Mesenteric fat pad (tissue), 1 donor: Measurements from ENCODE around the gene DCAF17. TPM values are rescaled to one million over a fixed set of nuclear protein-coding genes. Genes with fewer than 3 reads are reported as not detected.
"Not testable (repeated sequence)": the region's sequence is repeated elsewhere in the genome, so short reads cannot be mapped to it uniquely, and the experiment has no call there.

ENCODE experiments used
- DNase-seq: peaks from one replicate; pipeline ENCODE4 v3.0.0-alpha.2; 2020; ENCODE audit warnings: low spot score
- total RNA-seq: library from RNA; stranded (reverse); fragmentation: NEBNext Ultra II Directional; extraction: Animal tissue kit (Norgen Biotek cat#: 25700); gene quantifications from one replicate; pipeline ENCODE4 v1.2.1, GENCODE V29; 2021
- donor health status: DM: yes; HTN: yes; CAD: no.

DCAF17 gene
- total RNA-seq, 1 donor from 2014 or later, result 10.9 TPM

DNA sequence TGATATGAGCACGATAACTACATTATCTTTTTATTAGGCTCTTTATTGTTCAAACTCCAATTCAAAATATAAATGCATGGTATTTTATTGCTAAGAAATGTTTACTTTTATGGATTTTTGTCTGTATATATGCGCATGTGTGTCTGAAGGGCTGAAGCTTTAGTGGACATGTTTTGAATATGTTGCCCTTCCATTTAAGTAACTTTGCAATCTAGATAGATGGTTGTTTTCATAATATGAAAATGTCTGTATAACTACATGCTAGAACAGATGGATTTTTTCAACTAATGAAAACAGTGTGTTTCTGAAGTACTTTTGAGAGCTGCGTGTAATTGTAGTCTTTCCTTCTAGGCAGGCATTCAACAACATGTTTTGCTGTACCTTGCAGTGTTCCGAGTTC, 18.7 kb downstream of the DCAF17 start:
- DNase-seq, result no peak

DNA sequence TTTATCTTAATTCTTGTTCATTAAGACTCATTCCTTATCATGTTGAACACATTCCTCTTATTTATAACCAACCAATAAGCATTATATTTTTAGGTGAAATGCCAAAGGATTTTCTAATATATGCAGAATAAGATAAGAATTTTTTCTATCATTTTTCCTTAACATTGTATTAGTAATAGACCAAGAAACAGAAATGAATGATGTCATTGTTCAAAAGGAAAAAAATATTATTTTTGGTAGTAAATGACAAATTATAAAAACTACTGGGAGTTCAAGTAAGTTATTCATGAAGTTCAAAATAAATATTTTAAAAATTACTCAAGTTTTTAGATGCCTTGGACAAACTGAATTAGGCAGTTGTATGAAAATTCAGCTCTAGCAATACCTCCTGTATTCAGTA, 25.5 kb downstream of the DCAF17 start:
- no peak for DNase-seq

GRCh38 chr2:171460537-171460936, 26.5 kb downstream of the DCAF17 start:
- DNase-seq, result no peak

- DNase-seq, result no peak
Measured at GRCh38 chr2:171469176-171469575, 35.1 kb downstream of the DCAF17 start.

DNA sequence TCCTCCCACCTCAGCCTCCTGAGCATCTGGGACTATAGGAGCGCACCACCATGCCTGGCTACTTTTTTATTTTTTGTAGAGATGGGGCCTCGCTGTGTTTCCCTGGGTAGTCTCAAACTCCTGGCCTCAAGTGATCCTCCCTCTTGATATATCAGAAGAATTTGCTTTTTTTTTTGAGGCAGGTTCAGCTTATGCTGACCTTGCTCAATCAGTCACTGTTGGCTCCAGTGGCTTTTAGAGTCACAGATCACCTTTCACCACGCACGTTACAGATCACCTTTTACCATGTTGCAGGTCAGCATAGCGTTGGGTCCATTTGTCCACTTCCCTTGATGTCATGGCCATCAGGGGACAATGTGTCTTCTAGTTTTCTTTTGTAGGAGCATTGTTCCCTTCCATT, 36.1 kb downstream of the DCAF17 start:
- no peak for DNase-seq

DNA sequence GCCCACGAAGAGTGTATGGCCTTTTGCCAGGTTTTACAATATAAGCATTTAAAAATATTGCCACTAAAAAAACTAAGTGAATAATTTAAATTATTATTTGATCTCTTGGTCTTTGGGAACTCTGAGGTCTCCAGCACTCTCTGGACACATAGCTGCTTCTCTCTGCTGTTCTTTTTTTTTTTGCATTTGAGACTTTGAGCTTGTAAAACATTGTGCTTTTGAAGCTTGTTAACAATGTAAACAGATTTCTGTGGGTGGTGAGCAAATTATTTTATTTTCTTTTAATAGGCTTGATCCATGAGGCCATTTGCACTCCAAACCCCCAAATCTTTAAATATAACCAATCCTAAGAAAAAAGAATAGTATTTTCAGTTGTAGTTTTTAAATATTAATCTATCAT, 42.0 kb downstream of the DCAF17 start:
- no peak for DNase-seq

DNA sequence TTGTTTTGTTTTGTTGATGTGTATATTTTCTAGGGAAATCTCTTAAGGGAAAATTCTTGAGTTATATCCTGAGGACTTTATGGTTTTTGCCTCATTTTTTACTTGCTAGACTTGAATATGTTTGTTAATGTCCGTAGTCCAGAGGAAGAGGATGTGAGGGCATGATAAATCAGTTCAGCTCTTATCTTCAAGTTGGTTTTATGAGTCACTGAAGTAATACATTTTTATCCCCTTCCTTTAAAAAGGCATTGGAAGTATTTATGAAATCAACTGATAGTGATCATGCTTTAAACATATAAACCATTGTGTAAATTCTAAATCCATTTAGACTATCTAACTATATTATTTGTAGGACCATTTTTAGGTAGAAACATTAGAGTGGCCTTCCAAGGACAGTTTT, 44.3 kb downstream of the DCAF17 start:
- no peak for DNase-seq

DNA sequence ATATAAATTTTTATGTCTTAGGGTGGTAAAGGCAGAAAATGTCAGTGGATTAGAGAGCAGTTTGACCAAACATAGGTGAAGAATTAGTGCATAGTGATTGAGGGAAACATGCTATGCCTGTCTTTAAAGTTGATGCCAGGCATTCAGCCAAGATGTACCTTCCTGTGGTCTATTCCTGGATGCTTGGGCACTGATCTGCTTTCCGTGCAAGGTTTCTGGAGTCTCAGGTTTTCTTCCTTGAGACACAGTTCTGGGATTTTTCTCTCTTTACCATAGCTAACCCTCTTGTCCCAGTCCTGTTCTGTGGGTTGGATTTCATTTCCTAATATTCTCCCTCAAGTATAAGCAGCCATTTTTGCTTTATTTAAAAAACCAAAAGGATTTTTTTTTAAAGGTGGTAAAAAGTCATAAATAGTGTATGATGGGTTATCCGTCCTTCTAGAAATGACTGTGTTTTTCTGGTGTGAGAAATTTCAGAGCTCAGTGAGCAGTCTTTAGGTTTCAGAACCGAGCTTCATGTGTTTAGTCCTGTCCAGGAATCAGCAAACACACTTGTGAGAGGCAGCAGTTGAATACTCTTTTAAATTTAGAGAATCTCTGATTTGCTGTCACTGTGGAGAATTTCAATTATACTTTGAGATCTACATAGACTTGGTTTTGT, 45.3 kb downstream of the DCAF17 start:
- DNase-seq, result no peak

DNA sequence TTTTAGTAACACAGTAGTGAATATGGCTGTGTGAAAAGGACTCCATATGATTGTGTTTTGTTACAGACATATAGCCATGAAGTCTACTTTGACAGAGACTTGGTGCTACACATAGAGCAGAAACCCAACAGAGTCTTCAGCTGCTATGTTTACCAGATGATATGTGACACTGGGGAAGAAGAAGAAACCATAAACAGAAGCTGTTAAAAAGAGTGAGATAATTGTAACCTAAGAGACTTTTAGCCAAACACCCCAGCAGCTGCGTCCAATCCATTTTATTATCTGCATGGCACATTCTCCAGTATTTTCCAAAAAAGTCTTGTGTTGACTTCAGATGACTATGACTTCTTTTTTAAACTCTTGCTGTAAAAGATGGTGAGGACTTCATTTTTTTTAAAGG, 46.9 kb downstream of the DCAF17 start:
- no peak for DNase-seq

- no peak for DNase-seq
Measured at GRCh38 chr2:171482308-171482707, 48.3 kb downstream of the DCAF17 start.

GRCh38 chr2:171482877-171483276, 48.9 kb downstream of the DCAF17 start:
- no peak for DNase-seq

DNA sequence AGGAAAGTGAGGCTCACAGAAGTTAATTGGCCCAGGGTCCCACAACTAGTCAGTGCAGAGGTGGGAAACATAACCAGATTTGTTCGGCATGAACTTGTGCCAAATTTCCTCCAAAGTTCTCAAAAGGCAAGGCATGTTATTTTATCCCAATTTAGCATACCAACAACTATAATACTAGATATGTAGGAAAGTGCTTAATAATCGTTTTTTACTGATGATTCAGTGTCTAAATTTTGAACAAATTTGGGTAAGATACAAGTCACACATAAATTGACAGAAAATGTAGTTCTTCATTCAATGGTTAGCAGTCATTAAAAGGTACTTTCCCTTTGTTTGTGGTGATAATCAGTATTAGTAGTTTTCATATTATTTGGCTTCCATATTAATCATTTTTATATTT, 49.8 kb downstream of the DCAF17 start:
- no peak for DNase-seq

GRCh38 chr2:171485116-171485515, 51.1 kb downstream of the DCAF17 start:
- no peak for DNase-seq

GRCh38 chr2:171487201-171487600, 53.2 kb downstream of the DCAF17 start:
- no peak for DNase-seq

- DNase-seq, result no peak
Measured at GRCh38 chr2:171487803-171488259, 53.8 kb downstream of the DCAF17 start.

GRCh38 chr2:171490577-171490976, 56.6 kb downstream of the DCAF17 start:
- DNase-seq, result no peak

DNA sequence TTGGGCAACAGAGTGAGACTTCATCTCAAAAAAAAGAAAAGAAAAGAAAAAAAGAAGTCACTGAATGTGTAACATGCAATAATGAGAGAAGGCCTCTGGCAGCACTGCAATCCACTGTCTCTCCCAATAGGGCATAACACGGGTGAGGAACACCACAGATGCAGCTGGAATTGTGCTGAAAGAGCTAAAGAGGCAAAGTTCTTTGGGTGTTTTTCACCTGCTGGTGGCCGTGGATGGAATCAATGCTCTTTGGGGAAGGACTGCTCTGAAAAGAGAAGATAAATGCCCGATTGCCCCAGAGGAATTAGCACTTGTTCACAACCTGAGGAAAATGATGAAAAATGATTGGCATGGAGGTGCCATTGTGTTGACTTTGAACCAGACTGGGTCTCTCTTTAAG, 57.3 kb downstream of the DCAF17 start:
- no peak for DNase-seq

- no peak for DNase-seq
Measured at GRCh38 chr2:171492664-171493063, 58.6 kb downstream of the DCAF17 start.

DNA sequence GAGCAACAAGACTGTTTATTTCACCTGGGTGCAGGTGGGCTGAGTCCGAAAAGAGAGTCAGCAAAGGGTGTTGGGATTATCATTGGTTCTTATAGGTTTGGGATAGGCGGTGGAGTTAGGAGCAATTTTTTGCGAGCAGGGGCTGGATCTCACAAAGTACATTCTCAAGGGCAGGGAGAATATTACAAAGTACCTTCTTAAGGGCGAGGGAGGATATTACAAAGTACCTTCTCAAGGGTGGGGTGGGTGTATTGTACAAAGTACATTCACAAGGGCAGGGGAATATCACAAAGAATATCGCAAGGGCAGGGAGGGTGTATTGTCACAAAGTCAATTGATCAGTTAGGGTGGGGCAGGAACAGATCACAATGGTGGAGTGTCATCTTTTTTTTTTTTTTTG, 63.6 kb downstream of the DCAF17 start:
- not testable (repeated sequence) for DNase-seq

GRCh38 chr2:171505374-171505773, 71.3 kb downstream of the DCAF17 start:
- no peak for DNase-seq

GRCh38 chr2:171509945-171510731, 76.1 kb downstream of the DCAF17 start:
- no peak for DNase-seq

GRCh38 chr2:171512014-171512413, 78.0 kb downstream of the DCAF17 start:
- DNase-seq, result no peak

DNA sequence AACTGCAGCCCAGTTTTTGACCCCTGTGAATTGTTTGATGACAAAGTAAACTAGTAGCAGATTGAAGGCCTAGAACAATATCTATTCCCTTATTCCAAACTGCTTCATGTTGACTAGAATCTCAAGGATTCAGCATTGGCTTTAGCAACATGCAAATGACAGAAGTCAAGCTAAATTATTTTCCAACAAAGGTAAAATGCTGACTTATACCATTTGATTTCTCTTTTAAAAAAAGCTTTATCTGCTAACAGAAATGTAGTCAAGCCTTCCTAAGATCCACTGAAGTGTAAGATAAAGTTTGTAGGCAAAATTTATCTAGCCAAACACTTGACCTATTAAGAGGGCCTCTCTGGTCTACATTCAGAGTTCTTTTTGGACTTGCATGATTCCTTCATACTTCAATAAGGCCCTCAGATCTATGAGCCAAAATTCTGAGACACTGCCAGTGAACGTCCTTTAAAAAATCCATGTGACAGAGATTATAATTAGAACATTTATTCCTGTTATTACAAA, 78.7 kb downstream of the DCAF17 start:
- DNase-seq, result no peak
